HG02798 (cell line): ENCODE measurements around the gene GRAP.

Source experiments
- ATAC-seq: cut with Tn5 transposase; IDR thresholded peaks from one replicate; pipeline ENCODE4 v1.9.1; 2021; ENCODE audit warnings: mild to moderate bottlenecking; ENCODE audit not compliant: unreplicated experiment, poor library complexity

GRAP gene

DNA sequence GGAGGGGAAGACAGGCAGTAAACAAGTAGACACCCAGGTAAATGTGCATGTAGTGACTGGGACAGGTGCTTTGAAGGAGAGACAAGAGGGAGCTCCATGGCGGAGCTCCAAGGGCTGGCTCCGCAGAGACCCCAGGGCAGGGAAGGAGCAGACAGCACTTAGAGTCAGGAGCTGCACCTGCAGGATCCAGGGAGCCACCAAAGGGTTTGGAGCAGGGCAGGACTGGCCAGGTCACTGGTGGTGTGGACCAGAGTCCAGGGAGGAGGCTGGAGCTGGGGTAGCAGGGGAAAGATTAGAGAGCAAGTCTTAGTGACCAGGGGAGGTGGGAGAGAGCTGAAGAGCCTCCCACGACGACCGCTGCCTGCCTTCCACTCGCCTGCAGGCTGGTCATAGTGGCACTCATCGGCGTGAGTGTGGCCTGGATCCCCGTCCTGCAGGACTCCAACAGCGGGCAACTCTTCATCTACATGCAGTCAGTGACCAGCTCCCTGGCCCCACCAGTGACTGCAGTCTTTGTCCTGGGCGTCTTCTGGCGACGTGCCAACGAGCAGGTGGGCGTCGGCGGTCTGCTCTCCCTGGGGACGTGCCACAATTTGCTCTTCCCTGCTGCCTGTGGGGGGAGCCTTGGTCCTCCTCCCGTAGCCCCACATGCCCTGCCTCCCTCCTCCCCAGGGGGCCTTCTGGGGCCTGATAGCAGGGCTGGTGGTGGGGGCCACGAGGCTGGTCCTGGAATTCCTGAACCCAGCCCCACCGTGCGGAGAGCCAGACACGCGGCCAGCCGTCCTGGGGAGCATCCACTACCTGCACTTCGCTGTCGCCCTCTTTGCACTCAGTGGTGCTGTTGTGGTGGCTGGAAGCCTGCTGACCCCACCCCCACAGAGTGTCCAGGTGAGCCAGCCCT is 27.5 kb downstream of the GRAP start:
- no peak for ATAC-seq

DNA sequence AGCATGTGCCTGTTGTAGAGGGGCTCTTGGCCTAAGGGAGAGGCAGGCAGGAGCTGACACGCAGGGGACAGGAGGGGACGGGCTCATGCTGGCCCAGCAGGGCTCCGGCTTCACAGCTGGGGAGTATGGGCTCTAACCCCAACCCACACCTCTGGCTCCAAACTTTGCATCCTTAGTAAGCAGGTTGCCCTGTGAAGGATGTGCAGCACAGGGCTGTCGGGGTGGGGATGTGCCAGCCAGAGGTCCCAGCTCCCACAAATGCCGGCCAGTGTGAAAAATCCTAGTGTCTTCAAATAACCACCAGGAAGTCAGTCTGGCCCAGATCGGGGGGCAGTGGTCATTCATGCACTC is 28.2 kb downstream of the GRAP start:
- ATAC-seq = no peak

- ATAC-seq = no peak
These were observed 28.8 kb downstream of the GRAP start for GRCh38 chr17:19017804-19018599.

- ATAC-seq = no peak
These were observed 29.4 kb downstream of the GRAP start for GRCh38 chr17:19017401-19017800.

DNA sequence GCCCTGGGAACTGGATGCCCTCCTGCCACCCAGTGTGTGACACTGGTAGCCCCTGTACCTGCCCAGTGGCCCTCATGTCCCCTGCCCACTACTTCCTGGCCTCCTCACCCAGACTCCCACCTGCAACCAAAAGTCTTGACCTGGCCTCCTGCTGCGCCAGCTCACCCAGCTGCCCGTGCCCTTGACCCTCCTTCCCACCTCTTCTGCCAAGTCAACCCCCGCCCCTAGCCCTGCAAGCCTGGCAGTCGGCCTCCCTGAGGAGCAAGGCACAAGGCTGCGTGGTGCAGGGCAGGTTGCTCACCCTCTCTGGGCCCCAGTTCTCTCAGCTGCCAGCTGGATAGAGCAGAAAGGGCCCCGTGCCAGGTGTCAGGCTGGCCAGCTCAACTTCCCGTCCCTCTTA is 29.9 kb downstream of the GRAP start:
- ATAC-seq = no peak

- no peak for ATAC-seq
These were observed 30.5 kb downstream of the GRAP start for GRCh38 chr17:19016297-19016696.

GRCh38 chr17:19015428-19015827 is 31.3 kb downstream of the GRAP start:
- no peak for ATAC-seq

GRCh38 chr17:19014628-19015215 is 32.0 kb downstream of the GRAP start:
- no peak for ATAC-seq

GRCh38 chr17:19013806-19014627 is 32.7 kb downstream of the GRAP start:
- ATAC-seq = no peak

- no peak for ATAC-seq
These were observed 33.5 kb downstream of the GRAP start for GRCh38 chr17:19013226-19013625.

DNA sequence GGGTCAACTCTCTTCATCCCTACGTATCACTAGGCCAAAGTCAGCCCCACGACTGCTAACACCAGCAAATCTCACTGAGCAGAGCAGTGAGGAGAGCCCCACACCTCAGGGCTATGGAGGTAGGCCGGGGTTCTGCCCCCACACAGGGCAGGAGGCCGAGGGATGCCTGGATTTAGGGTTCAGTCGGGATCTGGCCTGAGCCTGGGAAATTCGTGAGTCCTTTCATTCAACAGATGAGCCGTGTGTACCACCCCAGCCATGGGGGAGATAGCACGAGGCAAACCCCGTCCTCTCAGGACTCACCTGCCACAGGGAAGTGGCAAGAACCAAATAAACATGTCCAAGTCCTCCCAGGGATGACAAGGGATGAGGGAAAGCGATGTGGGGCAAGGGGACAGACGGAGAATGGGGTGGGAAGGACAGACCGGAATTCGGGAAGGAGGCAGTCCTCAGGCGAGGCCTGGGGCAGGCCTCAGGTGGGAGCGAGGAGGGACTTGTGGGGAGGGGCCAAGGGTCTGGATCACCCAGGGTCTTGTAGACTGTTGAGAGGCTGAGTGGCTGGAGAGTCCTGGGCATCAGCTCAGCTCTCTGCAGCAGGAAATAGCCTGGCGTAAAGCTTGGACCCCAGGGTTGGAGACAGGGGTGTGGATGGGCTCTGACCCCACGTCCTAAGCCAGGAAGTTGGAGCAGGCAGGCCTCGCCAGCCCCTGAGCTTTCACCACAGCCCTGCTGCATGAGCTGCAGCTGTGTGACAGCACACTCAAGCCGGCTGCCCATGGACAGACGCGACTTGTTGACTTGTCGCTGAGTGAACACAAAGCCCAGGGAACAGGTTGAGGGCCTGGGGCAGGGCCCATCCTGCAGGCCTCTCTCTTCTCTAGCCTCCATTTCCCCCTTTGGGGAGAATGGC is 34.3 kb downstream of the GRAP start:
- no peak for ATAC-seq

- no peak for ATAC-seq
These were observed 35.2 kb downstream of the GRAP start for GRCh38 chr17:19011581-19011980.

GRCh38 chr17:19010729-19011505 is 35.8 kb downstream of the GRAP start:
- no peak for ATAC-seq

- no peak for ATAC-seq
These were observed 36.8 kb downstream of the GRAP start for GRCh38 chr17:19009970-19010369.

DNA sequence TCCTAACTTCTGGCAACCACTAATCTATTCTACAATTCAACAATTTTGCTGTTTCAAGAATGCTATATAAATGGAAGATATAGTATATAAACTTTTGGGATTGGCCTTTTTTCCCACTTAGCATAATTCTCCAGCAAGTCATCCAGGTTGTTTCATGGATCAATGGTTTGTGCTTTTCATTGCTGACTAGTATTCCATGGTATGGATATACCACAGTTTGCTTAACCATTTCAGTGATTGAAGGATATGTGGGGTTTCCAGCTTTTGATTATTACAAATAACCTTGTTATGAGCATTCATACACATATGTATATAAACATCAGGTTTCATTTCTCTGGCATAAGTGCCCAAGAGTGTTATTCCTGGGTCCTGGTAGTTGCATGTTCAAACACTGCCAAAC is 40.1 kb downstream of the GRAP start:
- ATAC-seq = no peak

DNA sequence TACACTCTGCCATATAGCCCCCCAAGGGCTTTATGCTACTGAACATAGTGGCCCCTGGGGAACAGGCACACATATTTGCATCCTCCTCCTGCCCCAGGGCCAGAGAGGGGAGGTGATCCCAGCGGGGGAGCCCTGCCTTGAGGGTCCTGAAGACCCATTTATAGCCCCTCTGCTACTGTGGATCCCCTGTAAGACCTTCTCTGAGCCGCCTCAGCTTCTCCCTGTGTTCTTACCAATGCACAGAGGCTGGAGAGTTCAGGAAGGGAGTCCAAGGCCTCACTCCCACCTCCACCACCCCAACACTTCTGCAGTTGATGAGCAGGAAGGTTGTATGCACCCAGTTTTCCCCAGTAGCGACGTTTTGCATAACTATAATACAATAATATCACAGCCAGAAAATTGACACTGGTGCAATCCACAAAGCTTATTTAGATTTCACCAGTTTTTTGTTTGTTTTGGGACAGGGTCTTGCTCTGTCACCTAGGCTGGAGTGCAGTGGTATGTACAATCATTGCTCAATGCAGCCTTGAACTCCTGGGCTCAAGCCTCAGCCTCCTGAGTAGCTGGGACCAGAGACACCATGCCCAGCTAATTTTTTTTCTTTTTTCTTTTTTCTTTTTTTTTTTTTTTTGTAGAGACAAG is 40.8 kb downstream of the GRAP start:
- no peak for ATAC-seq

DNA sequence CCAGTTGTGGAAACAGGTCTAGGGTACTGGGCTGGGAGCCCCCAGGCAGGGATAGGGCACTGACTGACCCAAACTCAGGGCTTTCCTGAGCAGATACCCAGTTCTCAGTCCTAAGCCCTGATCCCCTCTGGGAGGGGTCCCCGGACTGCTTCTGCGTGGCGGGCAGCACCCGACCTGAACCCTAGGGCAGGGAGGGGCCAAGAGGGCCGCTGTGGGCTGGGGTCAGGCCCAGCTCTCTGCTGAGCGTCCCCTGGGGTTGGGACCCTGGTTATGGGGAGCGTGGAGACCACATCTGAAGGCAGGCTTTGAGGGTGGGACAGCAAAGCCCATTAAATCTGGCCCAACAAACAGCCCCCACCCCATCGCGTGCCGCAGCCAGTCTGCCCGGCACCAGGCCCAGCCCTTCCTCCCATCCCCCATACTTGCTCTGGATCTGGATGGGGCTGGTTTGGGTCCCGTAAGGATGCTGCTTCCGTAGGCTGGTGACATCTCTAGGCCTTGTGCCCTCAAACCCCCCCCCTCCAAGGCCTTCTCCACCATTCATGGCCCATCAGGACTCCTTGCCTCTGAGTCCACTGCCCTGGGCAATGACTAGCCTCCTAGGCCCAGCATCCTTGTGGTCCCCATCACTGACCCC is 41.5 kb downstream of the GRAP start:
- no peak for ATAC-seq
